K562 (cell line): Measurements from ENCODE around the gene TFPI2. TPM values are rescaled to one million over a fixed set of nuclear protein-coding genes. Genes with fewer than 3 reads are reported as not detected.

Experiments used
- ATAC-seq: fragments of 200-7000 bp; cut with Tn5 transposase; 3 replicates; pipeline ENCODE4 v1.9.1; 2020; ENCODE audit warnings: moderate library complexity
- BruUV-seq: library from RNA; stranded (reverse); fragments of 400-500 nt; replicated peaks from 2 replicates; lab custom pipeline; 2021; lab: Mats Ljungman, UMichigan
- CTCF ChIA-PET: fragments of 300-600 bp; formaldehyde crosslinking; extraction: SDS; loops from one replicate; lab custom pipeline; 2021; ENCODE audit warnings: low intra/inter-chr PET ratio; lab: Yijun Ruan, JAX
- POLR2A ChIA-PET: fragments of 300-600, 350-650 bp; sonication (Branson Sonifier 250); formaldehyde crosslinking; extraction: SDS; loops from one replicate; lab custom pipeline; 2021; ENCODE audit warnings: antibody characterized with exemption, inconsistent platforms; lab: Yijun Ruan, JAX
- DNase-seq, 4 experiments: peaks; one replicate each; pipeline versions ENCODE4 v3.0.0 to v3.0.0-alpha.2; 2011 to 2018; ENCODE audit warnings: low spot score in 3 of 4, mixed read lengths in 3 of 4; ENCODE audit errors: extremely low read depth in 1 of 4
- FAIRE-seq: peaks from 2 replicates; lab custom pipeline; 2011; peaks lifted over from hg19 to GRCh38; lab: Jason Lieb, UNC
- H2AFZ ChIP-seq: 2 replicates; pipeline ENCODE4 v1.6.0; 2011; ENCODE audit warnings: low read depth, low read length, control low read depth, inconsistent platforms
- H3K27ac ChIP-seq: fragments of 200-600 bp; 3 replicates; pipeline ENCODE4 v1.8.0; 2011; ENCODE audit warnings: low read depth, mild to moderate bottlenecking, control low read depth, inconsistent platforms, low read length, moderate library complexity, mixed read lengths; ENCODE audit errors: extremely low read depth
- H3K27me3 ChIP-seq, 2 experiments: fragments of 300-600 bp in 1 of 2; 2 replicates in 1 of 2; 3 replicates in 1 of 2; pipeline versions ENCODE4 v1.6.0 to v1.8.0; 2011; ENCODE audit warnings: inconsistent platforms in 2 of 2, low read length in 2 of 2, mild to moderate bottlenecking in 1 of 2, mixed read lengths in 1 of 2, moderate library complexity in 1 of 2; ENCODE audit not compliant: control insufficient read depth in 2 of 2, insufficient read depth in 2 of 2
- H3K36me3 ChIP-seq: fragments of 300-600 bp; 3 replicates; pipeline ENCODE4 v1.8.0; 2011; ENCODE audit warnings: mild to moderate bottlenecking, low read length, inconsistent platforms; ENCODE audit not compliant: control insufficient read depth, insufficient read depth
- H3K4me1 ChIP-seq, 2 experiments: fragments of 200-600 bp in 1 of 2; replicated peaks in 1 of 2; 2 replicates in 1 of 2; 3 replicates in 1 of 2; pipeline versions ENCODE4 v1.5.1 to v1.8.0; 2011; ENCODE audit warnings: inconsistent platforms in 2 of 2, low read length in 2 of 2, mild to moderate bottlenecking in 1 of 2, mixed read lengths in 1 of 2, moderate library complexity in 1 of 2; ENCODE audit not compliant: control insufficient read depth in 2 of 2, insufficient read depth in 2 of 2
- H3K4me2 ChIP-seq: 2 replicates; pipeline ENCODE4 v1.6.1; 2011; ENCODE audit warnings: low read length, control low read depth, inconsistent platforms, mixed read lengths; ENCODE audit not compliant: insufficient read depth
- H3K4me3 ChIP-seq: fragments of 200-600 bp; sonication (generic), shearing (Covaris generic); 2 replicates; pipeline ENCODE4 v1.5.1; 2016; ENCODE audit warnings: control low read depth, inconsistent platforms
- H3K79me2 ChIP-seq: fragments of 200-600 bp; 3 replicates; pipeline ENCODE4 v1.8.0; 2011; ENCODE audit warnings: low read length, inconsistent platforms; ENCODE audit not compliant: control insufficient read depth, insufficient read depth
- H3K9ac ChIP-seq, 2 experiments: 2 replicates each; pipeline versions ENCODE4 v1.6.0 to v1.6.1; 2011; ENCODE audit warnings: low read depth in 2 of 2, low read length in 2 of 2, control low read depth in 1 of 2, inconsistent platforms in 1 of 2, mild to moderate bottlenecking in 1 of 2, mixed read lengths in 1 of 2; ENCODE audit not compliant: insufficient read depth in 1 of 2
- H3K9me1 ChIP-seq: one replicate; pipeline ENCODE4 v1.6.0; 2011; ENCODE audit warnings: inconsistent platforms, mild to moderate bottlenecking, low read length, moderate library complexity; ENCODE audit not compliant: control insufficient read depth, insufficient read depth
- H3K9me3 ChIP-seq: replicated peaks from 2 replicates; pipeline ENCODE4 v1.5.1; 2011; ENCODE audit warnings: low read depth, low read length, inconsistent platforms; ENCODE audit not compliant: control insufficient read depth, insufficient read depth
- H4K20me1 ChIP-seq: replicated peaks from 2 replicates; pipeline ENCODE4 v1.6.1; 2011; ENCODE audit warnings: low read length, inconsistent platforms, mixed read lengths; ENCODE audit not compliant: control insufficient read depth, insufficient read depth
- ASH1L ChIP-seq: fragments of 450-650 bp; IDR thresholded peaks from 2 replicates; pipeline ENCODE4 v1.6.1; 2018; ENCODE audit warnings: borderline replicate concordance, mild to moderate bottlenecking, low read depth; ENCODE audit not compliant: partially characterized antibody
- GATAD2B ChIP-seq: fragments of 450-650 bp; IDR thresholded peaks from 2 replicates; pipeline ENCODE4 v1.6.1; 2017; ENCODE audit warnings: mild to moderate bottlenecking, borderline replicate concordance
- HNRNPH1 ChIP-seq: fragments of 200-400 bp; formaldehyde crosslinking; optimal IDR thresholded peaks from 2 replicates; pipeline ENCODE3; 2017; ENCODE audit warnings: low read depth, mild to moderate bottlenecking, low read length, moderate library complexity
- KHSRP ChIP-seq: fragments of 450-650 bp; IDR thresholded peaks from 2 replicates; pipeline ENCODE4 v1.6.1; 2017
- PPARD ChIP-seq: fragments of 250-450 bp; sonication (Bioruptor Pico); IDR thresholded peaks from 2 replicates; pipeline ENCODE4 v1.8.0; 2022; ENCODE audit warnings: inconsistent platforms, mild to moderate bottlenecking, moderate library complexity
- RB1 ChIP-seq: fragments of 450-650 bp; IDR thresholded peaks from 2 replicates; pipeline ENCODE4 v1.6.1; 2017; ENCODE audit warnings: low read depth, mild to moderate bottlenecking
- ZNF696 ChIP-seq: fragments of 250-450 bp; sonication (Bioruptor Pico); conservative IDR thresholded peaks from 2 replicates; pipeline ENCODE4 v1.4.0; 2020; ENCODE audit warnings: mild to moderate bottlenecking, moderate library complexity
- WGBS: fragments of 100-300 bp; shearing (Covaris generic); methylation state at CpG from one replicate; pipeline ENCODE4 v1.1.6; 2016; ENCODE audit warnings: low coverage, mixed read lengths; ENCODE audit not compliant: insufficient coverage; ENCODE audit errors: missing lambda C conversion rate; 5-methylcytosine and 5-hydroxymethylcytosine counted together
- in situ Hi-C: fragments of 300-500 bp; cut with MboI; formaldehyde crosslinking; loops from 4 replicates; pipeline ENCODE4 v1.15.0; 2018; ENCODE audit warnings: inconsistent platforms, mixed read lengths
- intact Hi-C: fragments of 100-400 bp; cut with micrococcal nuclease; formaldehyde crosslinking; loops from 2 replicates; pipeline ENCODE4 v1.14.2; 2022
- polyA plus RNA-seq, 8 experiments: library from polyadenylated mRNA; depleted of rRNA in 4 of 8; stranded (reverse) in 5 of 8; unstranded in 3 of 8; fragments of >200 nt; fragmentation: Nextera tagmentation in 2 of 8; fragmentation: Illumina TruSeq in 1 of 8; extraction: Ambion mirVana in 2 of 8; extraction: Trizol in 1 of 8; gene quantifications; 2 replicates each; pipeline versions ENCODE4 v1.2.1 to v1.2.3, GENCODE V29; 2011 to 2014; ENCODE audit warnings: inconsistent platforms in 1 of 8, missing spikeins in 1 of 8
- total RNA-seq, 7 experiments: library from RNA; depleted of rRNA in 6 of 7; stranded (reverse); fragments of >200 nt in 6 of 7; fragmentation: Illumina TruSeq in 2 of 7; extraction: Trizol in 2 of 7; gene quantifications; 2 replicates each; pipeline versions ENCODE4 v1.2.1 to v1.2.3, GENCODE V29; 2011 to 2021; ENCODE audit warnings: low replicate concordance in 1 of 7
- TF ChIP-seq, protein P1 (sequence below): fragments of 250-450 bp; sonication (Bioruptor Pico); IDR thresholded peaks from 2 replicates; pipeline ENCODE4 v1.9.0; 2021; ENCODE audit warnings: mild to moderate bottlenecking, inconsistent platforms

The TFPI2 gene
- total and polyA plus RNA-seq, 9 of the 15 experiments (the other 6 are each of a cell fraction or from before 2014, with no cell fraction given) = 0.07 to 0.25 (median 0.11) TPM; not detected in 4

- no peaks in the 10 kb centered on the region for H3K4me1 ChIP-seq
- H3K9me3 ChIP-seq = no peaks in the 10 kb centered on the region
- ATAC-seq = no peak
- POLR2A ChIA-PET = interaction anchor here (0.6 kb wide), 1 partner anchor 9 kb away, joined by 3 read pairs; no protein-coding TSS in a partner anchor
- 2% methylated on average over 3 of the region's 3 CpGs for WGBS
- intact Hi-C loops = no loop called here
- no TSS peak for BruUV-seq
- in situ Hi-C loops = no loop called here
- H3K27me3 ChIP-seq = no peaks in the 10 kb centered on the region; a peak in 1 of 5 replicates
- H2AFZ ChIP-seq = no peak overlapping the region
- H3K27ac ChIP-seq = no peak overlapping the region
- CTCF ChIA-PET = no interaction called here
- no peaks in the 10 kb centered on the region for H3K79me2 ChIP-seq
- H3K9ac ChIP-seq = no peak overlapping the region
- FAIRE-seq = no peak
- H3K9me1 ChIP-seq = no peaks in the 10 kb centered on the region
- H3K36me3 ChIP-seq = no peaks in the 10 kb centered on the region
- no peaks in the 10 kb centered on the region for H4K20me1 ChIP-seq
- DNase-seq = no peak
- no peak overlapping the region for H3K4me3 ChIP-seq
- TF ChIP-seq PPARD (no peak), RB1 (no peak), KHSRP (no peak), ASH1L (no peak), ZNF696 (CRISPR knock-in tag) (no peak), GATAD2B (no peak), HNRNPH1 (no peak)
- TF ChIP-seq, protein P1, sequence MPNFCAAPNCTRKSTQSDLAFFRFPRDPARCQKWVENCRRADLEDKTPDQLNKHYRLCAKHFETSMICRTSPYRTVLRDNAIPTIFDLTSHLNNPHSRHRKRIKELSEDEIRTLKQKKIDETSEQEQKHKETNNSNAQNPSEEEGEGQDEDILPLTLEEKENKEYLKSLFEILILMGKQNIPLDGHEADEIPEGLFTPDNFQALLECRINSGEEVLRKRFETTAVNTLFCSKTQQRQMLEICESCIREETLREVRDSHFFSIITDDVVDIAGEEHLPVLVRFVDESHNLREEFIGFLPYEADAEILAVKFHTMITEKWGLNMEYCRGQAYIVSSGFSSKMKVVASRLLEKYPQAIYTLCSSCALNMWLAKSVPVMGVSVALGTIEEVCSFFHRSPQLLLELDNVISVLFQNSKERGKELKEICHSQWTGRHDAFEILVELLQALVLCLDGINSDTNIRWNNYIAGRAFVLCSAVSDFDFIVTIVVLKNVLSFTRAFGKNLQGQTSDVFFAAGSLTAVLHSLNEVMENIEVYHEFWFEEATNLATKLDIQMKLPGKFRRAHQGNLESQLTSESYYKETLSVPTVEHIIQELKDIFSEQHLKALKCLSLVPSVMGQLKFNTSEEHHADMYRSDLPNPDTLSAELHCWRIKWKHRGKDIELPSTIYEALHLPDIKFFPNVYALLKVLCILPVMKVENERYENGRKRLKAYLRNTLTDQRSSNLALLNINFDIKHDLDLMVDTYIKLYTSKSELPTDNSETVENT (CRISPR knock-in tag) = no peak
- no peak overlapping the region for H3K4me2 ChIP-seq
Observed at GRCh38 chr7:93883078-93883916, 7.3 kb downstream of the TFPI2 start.
